GM12892 (cell line): ENCODE data around the gene PLEKHM3.

Experiments used
- POLR2A ChIP-seq: IDR thresholded peaks from 2 replicates; pipeline ENCODE4 v1.6.1; 2011; ENCODE audit warnings: low read depth, low read length, control low read depth
- POLR2AphosphoS5 ChIP-seq: IDR thresholded peaks from 2 replicates; pipeline ENCODE4 v1.6.1; 2011; ENCODE audit warnings: low read depth, low read length, control low read depth
- TAF1 ChIP-seq: IDR thresholded peaks from 2 replicates; pipeline ENCODE4 v1.6.1; 2011; ENCODE audit warnings: low read depth, mild to moderate bottlenecking, control low read depth, low read length, borderline replicate concordance

DNA sequence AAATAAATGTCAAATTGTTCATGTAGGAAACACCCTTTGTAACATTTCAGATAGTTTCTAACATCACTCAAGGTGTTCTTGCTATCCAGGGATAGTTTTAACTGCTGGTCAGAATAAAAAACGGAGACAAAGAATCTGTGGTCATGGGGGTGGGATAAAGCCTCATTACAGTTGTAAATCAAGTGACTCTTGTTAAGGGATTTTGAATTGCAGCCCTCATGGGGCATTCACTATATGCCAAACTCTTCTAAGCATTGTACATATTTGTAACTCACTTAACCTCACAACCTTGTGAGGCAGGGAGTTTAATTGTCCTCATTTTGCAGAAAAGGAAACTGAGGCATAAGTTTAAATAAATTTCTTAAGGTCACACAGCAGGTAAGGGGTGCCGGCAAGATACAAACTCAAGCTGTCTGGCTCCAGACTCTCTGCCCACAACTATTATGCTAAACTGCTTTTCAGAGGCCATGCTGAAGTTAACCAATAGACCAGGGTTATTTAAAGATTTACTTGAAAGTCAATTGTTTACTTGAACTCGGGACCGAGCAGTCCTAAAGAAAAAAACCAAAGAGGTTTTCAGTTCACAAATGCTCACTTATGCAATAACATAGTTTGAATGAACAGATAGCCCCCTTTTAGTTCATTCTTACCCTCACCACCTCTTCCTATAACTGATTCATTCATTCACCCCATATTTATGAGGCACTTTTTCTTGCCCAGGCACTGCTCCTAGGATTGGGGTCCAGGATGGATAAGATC lies 134.1 kb downstream of the PLEKHM3 start:
- TF ChIP-seq TAF1 (no peak), POLR2AphosphoS5 (no peak), POLR2A (no peak)
